A549 treated with Hydrocortisone at 1 μM for 4 hours (cell line): ENCODE results near the gene ITGB8. TPM values are rescaled to one million over a fixed set of nuclear protein-coding genes. Genes with fewer than 3 reads are reported as not detected.

Source experiments
- total RNA-seq: library from RNA; stranded (reverse); fragments of 200-300 nt; extraction: Qiagen RNA extraction; gene quantifications from 5 replicates; pipeline ENCODE4 v1.2.3, GENCODE V29; 2022

ITGB8 gene
- 0.86 to 1.4 TPM (median 1.1 TPM) in 5 replicates for total RNA-seq

DNA sequence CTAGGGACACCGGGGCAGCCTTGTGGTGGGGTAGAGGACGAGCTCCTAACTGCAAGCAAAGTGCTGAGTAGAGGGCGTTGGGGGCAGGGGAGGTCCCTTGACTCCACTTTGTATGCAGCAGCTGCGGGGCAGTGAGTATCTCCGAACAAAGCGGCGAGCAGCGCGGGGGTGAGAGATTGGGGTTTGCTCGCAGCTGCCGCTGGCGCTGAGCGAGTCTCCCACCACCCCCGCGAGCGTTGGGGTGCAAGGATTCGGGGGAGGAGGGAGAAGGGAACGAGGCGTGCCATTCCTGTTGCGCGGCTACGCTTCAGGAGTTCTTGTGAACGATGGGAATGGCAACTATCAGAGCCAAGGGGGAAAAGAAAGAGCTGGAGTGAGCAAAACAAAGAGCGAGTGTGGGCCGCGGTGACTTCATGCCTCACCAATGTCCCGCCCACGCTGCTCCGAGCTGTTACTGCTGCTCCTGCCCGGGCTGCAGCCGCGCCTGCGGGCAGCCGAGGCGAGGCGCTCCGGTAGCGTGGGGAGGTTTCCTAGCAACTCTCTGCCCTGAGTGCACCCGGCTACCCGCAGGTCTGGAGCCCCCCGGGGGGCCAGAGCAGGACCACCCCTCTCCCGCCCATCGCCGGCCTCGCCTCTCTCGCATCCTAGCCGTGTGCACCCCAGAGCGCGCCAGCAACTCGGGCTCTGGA lies at the start of gene ITGB8:
Gene ITGB8 (plus strand): TSS at position 662 of the 689 bp plus-strand sequence. CDS start 907 bp downstream, outside the sequence.

Other genes starting within 250 kb of the ITGB8 start
- gene MACC1, start 113.5 kb upstream of the ITGB8 start, total RNA-seq, result not detected in 5 replicates